ENCODE results near the gene TCTN2.

Gene TCTN2

DNA sequence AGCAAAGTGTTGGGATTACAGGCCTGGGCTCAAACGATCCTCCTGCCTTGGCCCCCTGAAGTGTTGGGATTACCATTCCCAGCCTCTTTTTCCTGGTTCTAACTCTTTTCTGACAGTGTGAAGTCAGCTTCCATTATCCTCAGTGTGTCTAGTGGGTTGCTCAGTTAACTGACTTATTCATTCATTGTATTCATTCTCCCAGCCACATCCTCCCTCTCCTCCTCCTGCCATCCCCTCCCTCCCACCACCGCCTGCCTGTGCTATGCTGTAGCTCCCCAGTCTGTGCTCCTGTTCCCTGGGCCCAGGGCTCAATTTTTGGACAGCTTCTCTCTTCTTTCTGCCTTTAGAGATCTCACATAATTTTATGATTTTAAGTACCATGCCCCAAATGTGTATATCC is 60.7 kb downstream of the TCTN2 start:
- Histone ChIP-seq H3K4me3 (no peak overlapping the region), H3K27ac (no peak overlapping the region)

DNA sequence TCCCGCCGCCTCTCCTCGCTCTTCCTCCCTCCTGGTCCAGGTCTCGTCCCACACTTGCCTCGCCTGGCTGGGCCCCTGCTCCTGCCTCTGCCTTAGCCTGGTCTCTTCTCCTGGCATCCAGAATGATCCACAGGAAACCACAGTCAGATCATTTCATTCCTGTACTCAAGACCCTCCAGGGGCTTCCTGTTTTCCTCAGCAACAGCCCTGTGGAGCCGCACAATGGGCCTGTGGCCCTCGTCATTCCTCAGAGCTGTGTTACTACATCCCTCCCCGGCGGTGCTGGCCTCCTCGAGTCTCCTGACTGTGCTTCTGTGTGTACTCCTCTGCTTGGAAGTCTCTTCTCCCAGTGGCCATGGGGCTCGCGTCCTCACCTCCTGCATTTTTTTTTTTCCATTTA is 61.3 kb downstream of the TCTN2 start:
- no peak overlapping the region for H3K4me3 ChIP-seq
- H3K27ac ChIP-seq: no peak overlapping the region

DNA sequence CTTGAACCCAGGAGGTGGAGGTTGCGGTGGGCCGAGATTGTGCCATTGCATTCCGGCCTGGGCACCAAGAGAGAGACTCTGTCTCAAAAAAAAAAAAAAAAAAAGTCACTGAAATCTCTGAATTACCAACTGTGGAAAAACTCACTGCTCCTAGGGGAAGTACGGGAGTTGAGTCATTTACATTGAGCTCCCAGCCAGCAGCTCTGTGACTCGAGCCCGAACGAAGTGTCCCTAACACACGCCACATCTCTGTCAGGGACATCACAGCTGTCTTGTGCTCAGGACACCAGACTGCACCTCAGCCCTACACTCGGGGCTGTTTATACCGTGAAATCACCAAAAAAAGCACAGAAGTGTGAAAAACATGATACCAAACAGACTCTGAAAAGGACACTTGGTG is 62.3 kb downstream of the TCTN2 start:
- Histone ChIP-seq H3K4me3 (no peak overlapping the region), H3K27ac (no peak overlapping the region)

DNA sequence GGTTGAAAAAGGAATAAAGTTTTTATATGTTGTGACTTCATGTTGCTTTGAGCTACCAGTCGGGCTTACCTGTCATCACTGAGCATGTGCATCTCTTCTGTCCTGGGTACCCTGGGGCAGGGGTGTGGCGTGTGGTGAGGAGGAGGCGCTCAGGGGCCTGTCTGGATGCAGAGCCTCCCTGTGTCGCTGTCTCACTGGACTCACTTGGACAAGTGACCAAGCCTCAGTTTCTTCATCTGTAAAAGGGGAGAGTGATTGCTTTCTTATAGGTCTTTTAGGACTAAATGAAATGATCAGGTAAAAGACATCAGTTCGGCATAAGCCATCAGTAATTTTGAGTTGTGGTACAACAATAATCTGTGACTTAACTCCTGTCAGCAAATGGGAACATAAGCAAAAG is 63.4 kb downstream of the TCTN2 start:
- H3K27ac ChIP-seq: no peak overlapping the region
- H3K4me3 ChIP-seq: no peak overlapping the region

DNA sequence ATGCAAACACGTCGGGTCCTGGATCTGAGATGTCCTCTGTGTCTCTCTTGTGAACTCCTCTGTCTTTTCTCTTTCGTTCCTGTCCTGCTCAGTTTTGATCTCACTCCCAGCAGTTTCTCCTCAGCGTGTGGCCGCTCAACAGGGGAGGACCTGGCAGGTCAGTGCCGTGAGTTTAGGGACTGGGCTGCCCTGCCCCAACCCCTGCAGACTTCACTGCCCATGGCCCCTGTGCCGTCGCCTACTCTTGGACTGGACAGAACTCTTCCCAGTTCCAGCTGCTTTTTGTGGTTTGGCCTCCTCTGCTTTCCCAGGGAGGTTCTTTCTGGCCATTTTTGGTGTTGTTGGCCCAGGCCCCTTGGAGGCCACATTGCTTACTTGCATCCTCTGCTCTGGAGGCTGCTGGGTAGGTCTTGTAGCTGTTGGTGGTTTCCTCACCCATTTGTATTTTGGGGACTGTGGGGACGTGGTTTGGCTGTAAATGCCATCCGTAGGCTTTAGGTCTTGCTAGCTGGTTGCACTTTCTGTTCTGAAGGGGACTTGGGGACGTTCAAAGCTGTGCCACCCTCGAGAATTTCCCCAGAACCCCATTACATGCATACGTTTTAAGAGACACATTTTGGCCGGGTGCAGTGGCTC is 71.1 kb downstream of the TCTN2 start:
- H3K4me3 ChIP-seq: no peak overlapping the region

DNA sequence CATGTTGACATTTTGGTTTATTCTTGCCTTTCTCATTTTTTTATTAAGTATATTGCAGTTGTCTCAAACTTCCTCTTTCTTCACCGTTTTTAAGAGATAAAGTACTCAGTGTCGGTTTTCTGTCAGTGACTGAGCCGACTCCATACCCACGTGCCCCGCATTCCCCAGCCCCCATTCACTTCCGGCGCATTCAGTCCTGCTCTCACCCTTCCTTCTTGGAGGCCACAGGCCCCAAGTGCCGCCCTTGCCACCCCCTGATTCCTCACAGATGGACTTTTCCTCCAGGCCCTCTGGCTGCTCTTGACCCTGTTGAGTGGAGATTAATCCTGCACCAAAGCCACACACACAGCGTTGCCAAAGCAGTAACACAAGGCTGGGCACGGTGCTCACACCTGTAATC is 72.1 kb downstream of the TCTN2 start:
- Histone ChIP-seq H3K27ac (peak overlapping the region in 1 of 21 experiments; percentile 23), H3K4me3 (no peak overlapping the region)

More for the DNA sequence above, 71.1 kb downstream of the TCTN2 start:
- peak overlapping the region in 3 of 21 experiments; percentile 23 to 48 (median 23) for H3K27ac ChIP-seq

DNA sequence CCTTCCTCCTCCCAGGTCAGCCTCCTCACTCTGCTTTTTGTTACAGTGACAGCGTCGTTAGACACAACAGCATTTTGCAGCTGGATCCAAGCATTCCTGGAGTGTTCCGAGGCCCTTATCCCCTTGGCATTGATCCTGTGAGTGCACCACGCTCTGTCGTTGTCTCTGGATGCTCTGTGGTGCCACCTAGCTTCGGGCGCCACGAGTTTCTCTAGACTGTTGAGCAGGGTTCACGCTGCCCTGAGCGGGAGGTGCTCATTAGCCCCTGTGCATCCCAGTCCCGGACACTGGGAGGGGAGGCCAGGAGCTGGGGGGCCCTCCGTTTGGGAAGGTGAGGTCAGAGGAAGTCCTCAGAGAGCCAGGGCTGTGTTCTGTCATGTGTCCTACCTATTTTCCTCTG is 73.9 kb downstream of the TCTN2 start:
- no peak overlapping the region for H3K4me3 ChIP-seq
- H3K27ac ChIP-seq: no peak overlapping the region

DNA sequence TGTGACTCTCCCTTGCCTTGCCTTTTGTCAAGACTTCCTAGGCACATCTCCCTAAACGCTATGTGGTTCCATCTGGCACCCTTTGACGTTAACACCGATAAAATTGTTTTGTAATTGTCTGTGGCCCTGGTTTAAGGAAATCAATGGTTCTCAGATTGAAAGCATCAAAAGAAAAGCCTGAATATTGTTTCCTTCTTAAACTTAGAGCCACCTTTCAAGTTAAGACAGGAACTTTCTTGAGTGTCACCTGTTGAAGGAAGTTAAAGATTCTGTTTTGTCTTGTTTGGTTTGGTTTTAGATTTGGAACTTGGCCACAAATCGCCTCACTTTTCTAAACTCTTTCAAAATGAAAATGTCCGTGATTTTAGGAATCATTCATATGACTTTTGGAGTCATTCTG is 76.4 kb downstream of the TCTN2 start:
- no peak overlapping the region for H3K4me3 ChIP-seq
- no peak overlapping the region for H3K27ac ChIP-seq

DNA sequence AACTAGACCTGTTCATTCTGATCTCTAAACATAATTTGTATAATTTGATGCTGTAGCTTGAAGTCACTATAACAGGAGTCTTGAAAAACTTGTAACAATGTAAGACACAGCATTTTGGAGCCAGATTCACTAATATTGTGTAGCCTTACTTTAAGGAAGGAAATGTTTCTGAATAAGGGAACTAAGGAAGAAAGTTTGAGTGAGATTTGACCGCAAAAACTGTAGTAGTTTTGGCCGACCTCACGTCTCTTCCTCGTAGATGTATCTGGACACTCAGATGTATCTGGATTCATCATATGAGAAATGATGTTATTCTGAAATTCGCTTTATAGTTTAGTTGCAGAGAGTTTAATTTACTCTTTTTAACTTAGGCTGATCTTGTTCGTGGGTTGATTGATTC is 77.2 kb downstream of the TCTN2 start:
- Histone ChIP-seq H3K27ac (no peak overlapping the region), H3K4me3 (no peak overlapping the region)

DNA sequence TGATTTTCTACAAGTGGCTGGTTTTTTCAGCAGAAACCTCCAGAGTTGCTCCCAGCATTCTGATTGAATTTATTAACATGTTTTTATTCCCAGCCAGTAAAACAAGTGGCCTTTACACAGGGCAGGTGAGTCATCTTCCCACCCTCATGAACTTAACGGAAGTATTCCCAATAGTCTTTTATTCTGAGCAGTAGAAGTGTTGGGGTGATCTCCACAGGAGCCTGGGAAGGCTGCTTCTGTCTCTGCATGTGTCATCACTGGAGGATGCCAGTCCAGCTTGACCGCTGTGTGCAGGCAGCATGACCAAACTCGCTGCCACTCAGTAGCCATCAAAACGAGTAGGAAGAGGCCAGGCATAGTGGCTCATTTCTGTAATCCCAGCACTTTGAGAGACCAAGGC is 77.7 kb downstream of the TCTN2 start:
- no peak overlapping the region for H3K4me3 ChIP-seq
- H3K27ac ChIP-seq: no peak overlapping the region

DNA sequence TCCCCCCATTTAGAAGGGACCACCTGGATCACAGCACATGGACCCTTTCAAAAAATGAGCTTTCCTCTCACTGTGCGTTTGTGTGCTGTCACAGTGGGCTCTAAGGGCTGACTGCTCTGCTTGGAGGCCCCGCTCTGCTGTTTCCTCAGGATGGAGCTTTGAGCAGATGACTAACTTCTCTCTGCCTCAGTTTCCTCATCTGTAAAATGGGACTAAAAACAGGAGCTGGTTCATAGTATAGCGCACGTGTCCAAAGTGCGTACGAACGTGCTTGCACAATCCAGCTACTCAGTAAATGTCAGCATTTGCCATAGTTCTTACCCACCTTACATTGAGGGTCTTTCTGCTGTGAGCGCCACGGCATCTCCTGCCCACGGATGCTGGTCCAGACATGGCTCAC is 78.4 kb downstream of the TCTN2 start:
- no peak overlapping the region for H3K4me3 ChIP-seq
- H3K27ac ChIP-seq: no peak overlapping the region

DNA sequence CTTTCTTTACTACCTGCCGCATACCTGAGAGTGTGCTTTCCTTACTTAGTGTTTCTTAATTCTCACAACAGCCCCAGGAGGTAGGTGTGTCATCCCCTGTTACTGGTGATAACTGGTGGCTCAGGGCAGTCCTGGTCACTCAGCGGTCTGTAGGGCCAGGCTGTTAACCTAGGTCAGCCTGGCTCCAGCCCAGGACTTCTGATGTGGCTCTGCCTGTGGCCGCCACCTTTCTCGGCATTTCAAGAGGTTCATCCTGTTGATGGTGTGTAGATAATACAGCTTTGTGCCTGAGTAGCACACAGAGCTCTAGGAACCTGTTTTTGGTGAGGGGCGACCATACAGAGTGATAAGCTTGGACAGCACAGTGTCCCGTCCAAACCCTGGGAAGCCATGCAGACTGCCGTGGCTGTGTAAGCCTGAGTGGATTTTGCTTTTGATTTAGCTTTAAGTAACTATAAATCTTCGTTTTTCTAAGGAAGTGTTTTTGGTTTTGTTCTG is 79.3 kb downstream of the TCTN2 start:
- Histone ChIP-seq H3K4me3 (no peak overlapping the region), H3K27ac (no peak overlapping the region)

DNA sequence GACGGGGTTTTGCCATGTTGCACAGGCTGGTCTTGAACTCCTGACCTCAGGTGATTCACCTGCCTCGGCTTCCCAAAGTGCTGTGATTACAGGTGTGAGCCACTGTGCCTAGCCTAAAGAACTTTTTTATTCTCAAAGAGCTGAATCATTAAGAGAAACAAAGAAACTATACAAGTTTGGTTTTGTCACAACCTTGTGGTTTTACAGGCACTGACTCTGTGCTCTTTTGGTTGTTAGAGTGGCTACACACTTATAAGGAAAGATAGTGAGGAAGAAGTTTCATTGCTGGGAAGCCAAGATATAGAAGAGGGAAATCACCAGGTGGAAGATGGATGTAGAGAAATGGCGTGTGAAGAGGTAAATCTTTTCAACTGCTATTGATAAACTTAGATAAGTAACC is 81.1 kb downstream of the TCTN2 start:
- H3K4me3 ChIP-seq: no peak overlapping the region
- H3K27ac ChIP-seq: no peak overlapping the region

DNA sequence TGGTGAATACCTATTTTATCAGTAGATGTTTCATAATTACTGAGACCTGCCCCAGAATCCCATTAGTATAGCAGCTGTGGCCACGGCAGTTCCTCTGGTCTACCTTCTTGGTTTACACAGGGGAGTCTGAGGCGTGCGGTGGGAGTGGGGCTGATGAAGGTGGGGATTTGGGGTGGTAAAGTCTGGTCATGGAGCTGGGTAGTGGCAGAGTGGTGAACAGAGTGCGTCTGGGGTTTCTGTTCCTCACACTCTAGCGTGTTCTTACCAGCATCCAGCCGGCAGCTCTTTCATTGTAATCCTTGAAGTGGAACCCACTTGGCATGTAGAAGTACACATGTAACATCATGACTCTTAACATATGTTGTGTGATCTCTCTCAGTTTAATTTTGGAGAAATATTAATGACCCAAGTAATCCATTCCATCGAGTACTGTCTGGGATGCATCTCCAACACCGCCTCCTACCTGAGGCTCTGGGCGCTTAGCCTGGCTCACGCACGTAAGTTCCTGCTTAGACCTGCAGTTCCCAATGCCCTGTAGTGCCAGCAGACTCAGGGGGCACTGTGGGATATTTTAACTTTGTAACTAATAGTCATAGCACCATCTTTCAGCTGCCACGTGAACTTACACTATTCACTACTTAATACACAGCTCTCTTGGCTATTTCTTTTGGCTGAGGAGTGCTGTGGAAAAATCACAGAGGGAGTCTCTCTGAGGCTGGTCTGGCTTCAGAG is 83.3 kb downstream of the TCTN2 start:
- H3K4me3 ChIP-seq: no peak overlapping the region
- H3K27ac ChIP-seq: no peak overlapping the region

DNA sequence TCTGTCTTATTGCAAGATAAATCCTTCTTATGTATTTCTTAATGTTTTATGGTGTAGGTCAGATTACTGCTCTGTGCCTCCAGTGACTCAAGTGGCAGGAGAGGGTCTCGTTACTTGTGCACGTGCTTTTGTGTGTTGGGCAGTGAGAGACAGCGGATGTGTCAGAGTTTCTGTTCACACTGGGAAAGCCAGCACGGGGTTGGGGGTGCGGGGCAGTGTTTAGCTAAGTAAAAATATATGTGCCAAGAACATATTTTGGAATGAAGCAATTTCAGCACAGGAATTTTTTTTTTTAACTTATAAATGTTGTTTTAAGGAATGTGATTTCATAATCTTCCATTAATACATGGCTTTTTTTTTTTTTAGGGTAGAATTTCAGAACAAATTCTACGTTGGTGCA is 86.6 kb downstream of the TCTN2 start:
- Histone ChIP-seq H3K27ac (no peak overlapping the region), H3K4me3 (no peak overlapping the region)
